Prostate gland (tissue), 2 donors: ENCODE data around the gene SH3PXD2A. TPM values are rescaled to one million over a fixed set of nuclear protein-coding genes. Genes with fewer than 3 reads are reported as not detected.

Experiments used
- DNase-seq: peaks from one replicate; pipeline ENCODE4 v3.0.0-alpha.2; 2019; ENCODE audit warnings: low spot score
- H3K27ac ChIP-seq, 2 donors: fragments of 200-600 bp; sonication (generic); 2 replicates each; pipeline ENCODE4 v1.5.1; 2017 to 2019
- H3K27me3 ChIP-seq: fragments of 200-600 bp; sonication (generic); replicated peaks from 2 replicates; pipeline ENCODE4 v1.5.1; 2019; ENCODE audit not compliant: insufficient read depth
- H3K36me3 ChIP-seq, 2 donors: fragments of 200-600 bp; sonication (generic); 1 replicate in 1 of 2; 2 replicates in 1 of 2; pipeline versions ENCODE4 v1.5.1 to v1.8.1; 2017 to 2019
- H3K4me1 ChIP-seq: fragments of 200-600 bp; sonication (generic); replicated peaks from 2 replicates; pipeline ENCODE4 v1.5.1; 2019
- H3K4me3 ChIP-seq, 2 donors: fragments of 200-600 bp; sonication (generic); 2 replicates each; pipeline ENCODE4 v1.5.1; 2017 to 2019
- H3K9me3 ChIP-seq: fragments of 200-600 bp; sonication (generic); 2 replicates; pipeline ENCODE4 v1.5.1; 2017
- POLR2A ChIP-seq: fragments of 450-650 bp; IDR thresholded peaks from one replicate; pipeline ENCODE4 v1.6.1; 2016; ENCODE audit warnings: antibody characterized with exemption, mild to moderate bottlenecking
- POLR2AphosphoS5 ChIP-seq: sonication (generic); formaldehyde crosslinking; IDR thresholded peaks from one replicate; pipeline ENCODE4 v1.6.1; 2017; ENCODE audit warnings: antibody characterized with exemption
- WGBS: methylation state at CpG from one replicate; pipeline ENCODE4 v1.1.5; 2018; 5-methylcytosine and 5-hydroxymethylcytosine counted together
- intact Hi-C: fragments of 100-400 bp; cut with DNase I; formaldehyde crosslinking; loops from one replicate; pipeline ENCODE4 v1.14.2; 2022
- total RNA-seq, 2 donors: library from RNA; depleted of rRNA; stranded (reverse); fragments of >200 nt; gene quantifications; one replicate each; pipeline ENCODE4 v1.1.0, GENCODE V29; 2016
- TF ChIP-seq, protein P1 (sequence below), 4 experiments: fragments of 200-600 bp in 2 of 4; fragments of 450-650 bp in 2 of 4; sonication (generic) in 2 of 4; IDR thresholded peaks; 1 replicate in 3 of 4; 2 replicates in 1 of 4; pipeline ENCODE4 v1.5.1; 2016 to 2019; ENCODE audit warnings: antibody characterized with exemption in 4 of 4, mild to moderate bottlenecking in 2 of 4, moderate library complexity in 2 of 4

Gene SH3PXD2A, protein sequence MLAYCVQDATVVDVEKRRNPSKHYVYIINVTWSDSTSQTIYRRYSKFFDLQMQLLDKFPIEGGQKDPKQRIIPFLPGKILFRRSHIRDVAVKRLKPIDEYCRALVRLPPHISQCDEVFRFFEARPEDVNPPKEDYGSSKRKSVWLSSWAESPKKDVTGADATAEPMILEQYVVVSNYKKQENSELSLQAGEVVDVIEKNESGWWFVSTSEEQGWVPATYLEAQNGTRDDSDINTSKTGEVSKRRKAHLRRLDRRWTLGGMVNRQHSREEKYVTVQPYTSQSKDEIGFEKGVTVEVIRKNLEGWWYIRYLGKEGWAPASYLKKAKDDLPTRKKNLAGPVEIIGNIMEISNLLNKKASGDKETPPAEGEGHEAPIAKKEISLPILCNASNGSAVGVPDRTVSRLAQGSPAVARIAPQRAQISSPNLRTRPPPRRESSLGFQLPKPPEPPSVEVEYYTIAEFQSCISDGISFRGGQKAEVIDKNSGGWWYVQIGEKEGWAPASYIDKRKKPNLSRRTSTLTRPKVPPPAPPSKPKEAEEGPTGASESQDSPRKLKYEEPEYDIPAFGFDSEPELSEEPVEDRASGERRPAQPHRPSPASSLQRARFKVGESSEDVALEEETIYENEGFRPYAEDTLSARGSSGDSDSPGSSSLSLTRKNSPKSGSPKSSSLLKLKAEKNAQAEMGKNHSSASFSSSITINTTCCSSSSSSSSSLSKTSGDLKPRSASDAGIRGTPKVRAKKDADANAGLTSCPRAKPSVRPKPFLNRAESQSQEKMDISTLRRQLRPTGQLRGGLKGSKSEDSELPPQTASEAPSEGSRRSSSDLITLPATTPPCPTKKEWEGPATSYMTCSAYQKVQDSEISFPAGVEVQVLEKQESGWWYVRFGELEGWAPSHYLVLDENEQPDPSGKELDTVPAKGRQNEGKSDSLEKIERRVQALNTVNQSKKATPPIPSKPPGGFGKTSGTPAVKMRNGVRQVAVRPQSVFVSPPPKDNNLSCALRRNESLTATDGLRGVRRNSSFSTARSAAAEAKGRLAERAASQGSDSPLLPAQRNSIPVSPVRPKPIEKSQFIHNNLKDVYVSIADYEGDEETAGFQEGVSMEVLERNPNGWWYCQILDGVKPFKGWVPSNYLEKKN
- 10 to 100 TPM; 14.2 to 26.4 TPM for total RNA-seq

DNA sequence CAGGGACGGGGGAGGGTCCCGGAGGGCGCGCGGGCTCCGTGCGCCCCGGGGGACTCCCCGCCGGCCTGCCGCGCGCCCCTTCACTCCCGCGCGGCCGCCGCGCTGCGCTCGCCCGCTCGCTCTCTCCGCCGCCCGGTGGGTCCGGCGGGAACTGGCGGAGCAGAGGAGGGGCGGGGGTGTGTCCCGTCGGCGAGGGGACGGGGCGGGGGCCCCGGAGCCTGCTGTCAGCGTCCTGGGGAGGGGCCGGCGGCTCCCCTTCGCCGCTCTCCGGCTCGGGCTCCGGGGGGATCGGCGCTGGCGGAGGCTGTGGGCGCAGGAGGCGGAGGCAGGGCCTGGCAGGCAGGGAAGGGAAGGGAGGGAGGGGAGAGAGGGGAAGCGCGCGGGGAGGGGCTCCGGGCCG, at the start of gene SH3PXD2A:
Gene SH3PXD2A, minus strand, starts transcription at position 153 of the 400 bp plus-strand sequence. CDS start 310 bp downstream, outside the sequence.
- no peaks in the 10 kb centered on the region for H3K27me3 ChIP-seq
- WGBS: 2% methylated on average over 31 of the region's 54 CpGs
- peak within 1 kb of the TSS; percentile 52 to 62 for H3K4me3 ChIP-seq
- intact Hi-C loops: no loop called here
- peak; percentile 46 for DNase-seq
- H3K9me3 ChIP-seq: no peaks in the 10 kb centered on the region
- H3K27ac ChIP-seq: peak within 1 kb of the TSS; percentile 68 to 69
- H3K4me1 ChIP-seq: peaks cover 3% of the 10 kb centered on the region
- no peaks in the 10 kb centered on the region for H3K36me3 ChIP-seq
- TF ChIP-seq, protein P1, sequence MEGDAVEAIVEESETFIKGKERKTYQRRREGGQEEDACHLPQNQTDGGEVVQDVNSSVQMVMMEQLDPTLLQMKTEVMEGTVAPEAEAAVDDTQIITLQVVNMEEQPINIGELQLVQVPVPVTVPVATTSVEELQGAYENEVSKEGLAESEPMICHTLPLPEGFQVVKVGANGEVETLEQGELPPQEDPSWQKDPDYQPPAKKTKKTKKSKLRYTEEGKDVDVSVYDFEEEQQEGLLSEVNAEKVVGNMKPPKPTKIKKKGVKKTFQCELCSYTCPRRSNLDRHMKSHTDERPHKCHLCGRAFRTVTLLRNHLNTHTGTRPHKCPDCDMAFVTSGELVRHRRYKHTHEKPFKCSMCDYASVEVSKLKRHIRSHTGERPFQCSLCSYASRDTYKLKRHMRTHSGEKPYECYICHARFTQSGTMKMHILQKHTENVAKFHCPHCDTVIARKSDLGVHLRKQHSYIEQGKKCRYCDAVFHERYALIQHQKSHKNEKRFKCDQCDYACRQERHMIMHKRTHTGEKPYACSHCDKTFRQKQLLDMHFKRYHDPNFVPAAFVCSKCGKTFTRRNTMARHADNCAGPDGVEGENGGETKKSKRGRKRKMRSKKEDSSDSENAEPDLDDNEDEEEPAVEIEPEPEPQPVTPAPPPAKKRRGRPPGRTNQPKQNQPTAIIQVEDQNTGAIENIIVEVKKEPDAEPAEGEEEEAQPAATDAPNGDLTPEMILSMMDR (IDR thresholded peaks at IDR 0.05): peak in 3 of 4 experiments; percentile 28 to 40 (median 29)
- TF ChIP-seq POLR2AphosphoS5 (no peak), POLR2A (peak; percentile 51)

DNA sequence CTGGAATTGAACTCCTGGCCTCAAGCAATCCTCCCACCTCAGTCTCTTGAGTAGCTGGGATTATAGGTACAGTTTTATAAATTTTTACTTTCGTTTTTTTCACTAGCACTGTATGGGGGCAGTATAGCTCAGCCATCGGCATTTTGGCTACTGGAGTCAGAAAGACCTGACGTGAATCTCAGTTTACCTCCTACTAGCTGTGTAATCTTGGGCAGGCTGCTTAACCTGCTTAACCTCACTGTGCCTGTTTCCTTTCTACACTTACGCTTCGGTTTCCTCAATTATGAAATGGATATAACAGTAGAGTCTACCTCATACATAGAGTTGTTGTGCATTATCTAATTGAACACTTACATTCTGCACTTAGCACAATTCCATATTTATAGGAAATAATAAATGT, 45.9 kb upstream of the SH3PXD2A start:
- TF ChIP-seq POLR2A (no peak), POLR2AphosphoS5 (no peak)
- TF ChIP-seq, protein P1 (IDR thresholded peaks at IDR 0.05): no peak
- H3K4me1 ChIP-seq: no peaks in the 10 kb centered on the region
- no peaks in the 10 kb centered on the region for H3K27me3 ChIP-seq
- no peaks in the 10 kb centered on the region for H3K9me3 ChIP-seq
- no peak overlapping the region for H3K4me3 ChIP-seq
- 88% methylated on average over 5 of the region's 5 CpGs for WGBS
- intact Hi-C loops: no loop called here
- H3K27ac ChIP-seq: no peak overlapping the region
- DNase-seq: no peak
- H3K36me3 ChIP-seq: no peaks in the 10 kb centered on the region

DNA sequence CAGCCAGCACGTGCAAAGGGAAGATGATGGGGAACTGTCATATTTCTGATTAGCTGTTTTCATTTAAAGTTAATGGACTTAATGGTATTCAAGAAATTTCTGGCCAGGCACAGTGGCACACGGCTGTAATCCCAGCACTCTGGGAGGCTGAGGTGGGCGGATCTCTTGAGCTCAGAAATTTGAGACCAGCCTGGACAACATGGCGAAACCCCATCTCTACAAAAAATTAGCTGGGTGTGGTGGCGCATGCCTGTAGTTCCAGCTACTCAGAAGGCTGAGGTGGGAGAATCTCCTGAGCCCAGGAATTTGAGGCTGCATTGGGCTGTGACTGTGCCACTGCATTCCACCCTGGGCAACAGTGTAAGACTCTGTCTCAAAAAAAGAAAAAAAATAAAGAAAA, 43.9 kb upstream of the SH3PXD2A start:
- Histone ChIP-seq H3K9me3 (no peaks in the 10 kb centered on the region), H3K36me3 (no peaks in the 10 kb centered on the region), H3K27ac (no peak overlapping the region), H3K27me3 (no peaks in the 10 kb centered on the region), H3K4me3 (no peak overlapping the region), H3K4me1 (no peaks in the 10 kb centered on the region)
- intact Hi-C loops: no loop called here
- DNase-seq: no peak
- WGBS: 100% methylated on average over 5 of the region's 5 CpGs
- TF ChIP-seq POLR2AphosphoS5 (no peak), POLR2A (no peak)
- TF ChIP-seq, protein P1 (IDR thresholded peaks at IDR 0.05): no peak

DNA sequence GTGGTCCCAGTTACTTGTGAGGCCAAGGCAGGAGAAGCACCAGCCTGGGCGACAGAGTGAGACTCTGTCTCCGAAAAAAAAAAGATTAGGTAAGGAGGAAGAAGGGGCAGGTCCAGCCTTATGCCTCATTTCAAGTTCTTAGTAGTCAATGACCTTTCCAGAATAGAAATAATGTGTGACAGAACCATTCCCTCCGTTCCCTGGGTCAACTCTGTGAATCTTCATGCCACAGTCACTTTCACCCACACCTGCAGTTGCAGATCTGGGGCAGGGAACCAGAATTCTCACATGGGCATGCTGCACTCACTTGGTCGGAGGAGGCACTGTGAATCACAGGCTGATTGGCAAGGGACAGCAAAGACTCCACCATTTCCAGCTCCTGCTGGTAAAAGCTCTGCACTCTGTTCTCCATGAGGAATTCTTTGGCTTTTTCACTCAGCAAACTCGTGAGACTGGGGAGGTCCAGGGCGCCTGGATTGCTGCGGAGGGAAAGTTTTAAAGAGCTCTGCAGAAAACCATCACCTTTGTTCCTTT, 41.9 kb upstream of the SH3PXD2A start:
- H3K36me3 ChIP-seq: no peaks in the 10 kb centered on the region
- WGBS: 72% methylated on average over 7 of the region's 7 CpGs
- no peaks in the 10 kb centered on the region for H3K27me3 ChIP-seq
- no peaks in the 10 kb centered on the region for H3K9me3 ChIP-seq
- no peak overlapping the region for H3K4me3 ChIP-seq
- no peak for DNase-seq
- intact Hi-C loops: no loop called here
- no peak overlapping the region for H3K27ac ChIP-seq
- no peak for TF ChIP-seq POLR2A
- no peak for TF ChIP-seq POLR2AphosphoS5
- TF ChIP-seq, protein P1 (IDR thresholded peaks at IDR 0.05): no peak
- no peaks in the 10 kb centered on the region for H3K4me1 ChIP-seq
